HFF-Myc (cell line): ENCODE data around the gene ASXL1.

Experiments
- DNase-seq: peaks from one replicate; pipeline ENCODE4 v3.0.0-alpha.2; 2011; ENCODE audit warnings: low read depth; ENCODE audit errors: extremely low read depth
- H3K4me3 ChIP-seq: replicated peaks from 2 replicates; pipeline ENCODE4 v1.5.1; 2011; ENCODE audit warnings: low read depth, mild to moderate bottlenecking, control low read depth, low read length
- TF ChIP-seq, protein P1 (sequence below): IDR thresholded peaks from 2 replicates; pipeline ENCODE4 v1.5.1; 2012; ENCODE audit warnings: mild to moderate bottlenecking, low read depth, low read length, control low read depth; ENCODE audit errors: missing control alignments

Gene ASXL1

DNA sequence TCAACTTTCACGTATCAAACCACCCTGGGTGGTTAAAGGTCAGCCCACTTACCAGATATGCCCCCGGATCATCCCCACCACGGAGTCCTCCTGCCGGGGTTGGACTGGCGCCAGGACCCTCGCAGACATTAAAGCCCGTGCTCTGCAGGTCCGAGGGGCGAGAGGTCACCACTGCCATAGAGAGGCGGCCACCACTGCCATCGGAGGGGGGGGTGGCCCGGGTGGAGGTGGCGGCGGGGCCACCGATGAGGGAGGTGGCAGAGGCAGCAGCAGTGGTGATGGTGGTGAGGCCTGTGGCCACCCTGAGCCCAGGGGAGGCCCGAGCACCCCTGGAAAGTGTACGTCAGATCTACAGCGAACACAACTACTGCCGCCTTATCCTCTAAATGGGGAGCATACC, 76.3 kb downstream of the ASXL1 start:
- TF ChIP-seq, protein P1, sequence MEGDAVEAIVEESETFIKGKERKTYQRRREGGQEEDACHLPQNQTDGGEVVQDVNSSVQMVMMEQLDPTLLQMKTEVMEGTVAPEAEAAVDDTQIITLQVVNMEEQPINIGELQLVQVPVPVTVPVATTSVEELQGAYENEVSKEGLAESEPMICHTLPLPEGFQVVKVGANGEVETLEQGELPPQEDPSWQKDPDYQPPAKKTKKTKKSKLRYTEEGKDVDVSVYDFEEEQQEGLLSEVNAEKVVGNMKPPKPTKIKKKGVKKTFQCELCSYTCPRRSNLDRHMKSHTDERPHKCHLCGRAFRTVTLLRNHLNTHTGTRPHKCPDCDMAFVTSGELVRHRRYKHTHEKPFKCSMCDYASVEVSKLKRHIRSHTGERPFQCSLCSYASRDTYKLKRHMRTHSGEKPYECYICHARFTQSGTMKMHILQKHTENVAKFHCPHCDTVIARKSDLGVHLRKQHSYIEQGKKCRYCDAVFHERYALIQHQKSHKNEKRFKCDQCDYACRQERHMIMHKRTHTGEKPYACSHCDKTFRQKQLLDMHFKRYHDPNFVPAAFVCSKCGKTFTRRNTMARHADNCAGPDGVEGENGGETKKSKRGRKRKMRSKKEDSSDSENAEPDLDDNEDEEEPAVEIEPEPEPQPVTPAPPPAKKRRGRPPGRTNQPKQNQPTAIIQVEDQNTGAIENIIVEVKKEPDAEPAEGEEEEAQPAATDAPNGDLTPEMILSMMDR, result no peak
- DNase-seq, result no peak
- no peak overlapping the region for H3K4me3 ChIP-seq

DNA sequence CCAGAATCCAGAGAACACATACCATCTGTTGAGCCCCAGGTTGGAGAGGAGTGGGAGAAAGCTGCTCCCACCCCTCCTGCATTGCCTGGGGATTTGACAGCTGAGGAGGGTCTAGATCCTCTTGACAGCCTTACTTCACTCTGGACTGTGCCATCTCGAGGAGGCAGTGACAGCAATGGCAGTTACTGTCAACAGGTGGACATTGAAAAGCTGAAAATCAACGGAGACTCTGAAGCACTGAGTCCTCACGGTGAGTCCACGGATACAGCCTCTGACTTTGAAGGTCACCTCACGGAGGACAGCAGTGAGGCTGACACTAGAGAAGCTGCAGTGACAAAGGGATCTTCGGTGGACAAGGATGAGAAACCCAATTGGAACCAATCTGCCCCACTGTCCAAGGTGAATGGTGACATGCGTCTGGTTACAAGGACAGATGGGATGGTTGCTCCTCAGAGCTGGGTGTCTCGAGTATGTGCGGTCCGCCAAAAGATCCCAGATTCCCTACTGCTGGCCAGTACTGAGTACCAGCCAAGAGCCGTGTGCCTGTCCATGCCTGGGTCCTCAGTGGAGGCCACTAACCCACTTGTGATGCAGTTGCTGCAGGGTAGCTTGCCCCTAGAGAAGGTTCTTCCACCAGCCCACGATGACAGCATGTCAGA, 77.4 kb downstream of the ASXL1 start:
- DNase-seq, result no peak
- no peak overlapping the region for H3K4me3 ChIP-seq
- TF ChIP-seq, protein P1, result no peak

DNA sequence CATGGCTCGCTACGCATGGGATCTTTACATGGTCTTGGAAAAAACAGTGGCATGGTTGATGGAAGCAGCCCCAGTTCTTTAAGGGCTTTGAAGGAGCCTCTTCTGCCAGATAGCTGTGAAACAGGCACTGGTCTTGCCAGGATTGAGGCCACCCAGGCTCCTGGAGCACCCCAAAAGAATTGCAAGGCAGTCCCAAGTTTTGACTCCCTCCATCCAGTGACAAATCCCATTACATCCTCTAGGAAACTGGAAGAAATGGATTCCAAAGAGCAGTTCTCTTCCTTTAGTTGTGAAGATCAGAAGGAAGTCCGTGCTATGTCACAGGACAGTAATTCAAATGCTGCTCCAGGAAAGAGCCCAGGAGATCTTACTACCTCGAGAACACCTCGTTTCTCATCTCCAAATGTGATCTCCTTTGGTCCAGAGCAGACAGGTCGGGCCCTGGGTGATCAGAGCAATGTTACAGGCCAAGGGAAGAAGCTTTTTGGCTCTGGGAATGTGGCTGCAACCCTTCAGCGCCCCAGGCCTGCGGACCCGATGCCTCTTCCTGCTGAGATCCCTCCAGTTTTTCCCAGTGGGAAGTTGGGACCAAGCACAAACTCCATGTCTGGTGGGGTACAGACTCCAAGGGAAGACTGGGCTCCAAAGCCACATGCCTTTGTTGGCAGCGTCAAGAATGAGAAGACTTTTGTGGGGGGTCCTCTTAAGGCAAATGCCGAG, 78.2 kb downstream of the ASXL1 start:
- H3K4me3 ChIP-seq, result no peak overlapping the region
- TF ChIP-seq, protein P1, result no peak
- no peak for DNase-seq

DNA sequence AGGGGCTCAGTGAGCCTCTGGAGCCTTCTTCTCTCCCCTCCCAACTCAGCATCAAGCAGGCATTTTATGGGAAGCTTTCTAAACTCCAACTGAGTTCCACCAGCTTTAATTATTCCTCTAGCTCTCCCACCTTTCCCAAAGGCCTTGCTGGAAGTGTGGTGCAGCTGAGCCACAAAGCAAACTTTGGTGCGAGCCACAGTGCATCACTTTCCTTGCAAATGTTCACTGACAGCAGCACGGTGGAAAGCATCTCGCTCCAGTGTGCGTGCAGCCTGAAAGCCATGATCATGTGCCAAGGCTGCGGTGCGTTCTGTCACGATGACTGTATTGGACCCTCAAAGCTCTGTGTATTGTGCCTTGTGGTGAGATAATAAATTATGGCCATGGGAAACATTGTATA, 78.8 kb downstream of the ASXL1 start:
- TF ChIP-seq, protein P1, result no peak
- H3K4me3 ChIP-seq, result no peak overlapping the region

DNA sequence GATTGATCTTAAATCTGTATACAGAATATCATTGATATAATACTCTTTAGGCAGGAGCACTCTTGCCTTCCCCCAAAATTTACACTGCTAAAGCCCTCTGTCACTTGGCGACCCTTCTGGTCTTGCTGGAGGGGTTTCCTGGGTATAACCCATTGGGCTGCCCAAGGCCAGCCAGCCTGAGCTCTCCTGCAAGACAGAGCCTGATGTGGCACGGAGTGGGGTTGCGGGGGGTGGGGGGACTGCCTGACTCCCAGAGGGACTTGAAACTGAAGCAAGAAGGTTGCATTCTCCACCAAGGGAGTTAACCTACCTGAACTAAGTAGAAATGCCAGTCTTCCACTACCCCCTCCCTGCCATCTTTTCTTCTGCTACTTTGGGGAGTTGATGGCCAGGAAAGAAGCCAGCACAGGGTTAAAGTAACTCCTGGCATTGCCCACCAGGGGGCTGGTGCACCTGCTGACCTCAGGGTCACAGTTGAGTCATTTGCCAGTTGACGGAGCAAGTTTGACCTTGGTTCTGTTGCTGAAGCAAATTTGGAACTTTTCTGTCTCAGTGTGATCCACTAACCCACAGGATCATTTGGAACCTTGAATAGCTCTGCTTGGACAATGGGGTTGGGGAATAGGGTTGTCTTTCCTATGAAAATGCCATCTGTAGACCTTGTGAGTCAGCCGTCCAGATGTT, 79.4 kb downstream of the ASXL1 start:
- TF ChIP-seq, protein P1, result peak; percentile 28
- no peak for DNase-seq

More for the DNA sequence above, 78.8 kb downstream of the ASXL1 start:
- no peak for DNase-seq

DNA sequence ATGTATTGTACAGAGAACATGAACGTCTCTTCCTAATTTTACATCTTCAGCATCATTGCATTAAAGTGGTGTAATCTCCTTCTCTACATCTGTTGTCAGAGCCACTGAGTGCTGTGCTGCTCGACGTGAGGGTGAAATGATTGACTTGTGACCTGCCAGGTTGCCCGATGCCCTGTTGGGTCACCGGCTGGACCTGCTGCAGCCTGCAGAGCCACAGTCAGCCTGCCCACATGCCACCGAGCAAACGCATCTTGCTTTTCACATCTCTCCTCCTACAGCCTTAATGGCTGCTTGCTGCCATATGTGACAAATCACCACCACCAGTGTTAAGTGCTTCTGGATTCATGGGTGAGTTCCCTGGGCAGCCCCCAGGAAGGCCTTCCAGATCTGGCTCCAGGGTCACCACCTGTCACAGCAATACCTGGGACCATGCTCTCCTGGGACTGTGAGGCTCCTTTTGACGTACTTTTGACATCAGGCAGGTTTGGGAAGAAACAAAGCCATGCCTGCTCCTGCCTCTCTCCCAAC, 80.3 kb downstream of the ASXL1 start:
- no peak overlapping the region for H3K4me3 ChIP-seq
- DNase-seq, result no peak
- TF ChIP-seq, protein P1, result no peak

More for the DNA sequence above, 79.4 kb downstream of the ASXL1 start:
- H3K4me3 ChIP-seq, result no peak overlapping the region
